ENCODE data around the gene EPHB2. TPM values are rescaled to one million over a fixed set of nuclear protein-coding genes. Genes with fewer than 3 reads are reported as not detected.

Gene EPHB2
- total RNA-seq, 4 donors from 2014 or later = 0.32 to 4.0 (median 1.7) TPM

DNA sequence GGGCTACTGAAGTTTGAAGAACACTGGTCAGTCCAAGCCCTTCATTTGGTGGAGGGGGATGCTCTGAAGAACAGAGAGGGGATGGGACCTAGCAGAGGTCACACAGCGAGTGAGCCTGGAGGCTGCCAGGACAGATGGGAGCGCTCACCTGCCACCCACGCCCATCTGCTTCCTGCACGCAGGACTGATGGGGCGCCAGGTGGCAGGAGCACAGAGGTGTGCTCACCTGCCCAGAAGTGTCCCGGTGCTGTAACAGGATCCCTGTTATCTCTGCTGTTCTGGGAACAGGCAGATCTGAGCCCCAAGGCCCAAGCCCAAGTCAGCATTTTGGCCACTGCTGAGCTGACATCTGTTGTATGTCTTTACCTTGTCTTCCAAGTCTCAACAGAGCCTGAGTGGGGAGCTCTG lies 40.5 kb downstream of the EPHB2 start:
- 55% methylated on average over 5 of the region's 6 CpGs for WGBS
- DNase-seq (ENCODE audit: low spot score in 2 of 2) = no peak
- Histone ChIP-seq H3K27ac (peak overlapping the region; percentile 65), H3K36me3 (no peaks in the 10 kb centered on the region), H3K4me3 (no peak overlapping the region), H3K4me1 (peaks cover 27% of the 10 kb centered on the region), H3K27me3 (no peaks in the 10 kb centered on the region), H3K9me3 (no peaks in the 10 kb centered on the region)
- TF ChIP-seq EP300 (IDR thresholded peaks at IDR 0.05) (no peak), POLR2AphosphoS5 (IDR thresholded peaks at IDR 0.05) (no peak), CTCF (IDR thresholded peaks at IDR 0.05) (no peak), POLR2A (IDR thresholded peaks at IDR 0.05) (no peak)

GRCh38 chr1:22752339-22752738 lies 41.7 kb downstream of the EPHB2 start:
- no peaks in the 10 kb centered on the region for H3K9me3 ChIP-seq
- H3K27ac ChIP-seq = no peak overlapping the region
- H3K4me1 ChIP-seq = peaks cover 27% of the 10 kb centered on the region
- no peaks in the 10 kb centered on the region for H3K27me3 ChIP-seq
- no peaks in the 10 kb centered on the region for H3K36me3 ChIP-seq
- no peak for DNase-seq (ENCODE audit: low spot score in 2 of 2)
- TF ChIP-seq CTCF (IDR thresholded peaks at IDR 0.05) (no peak), POLR2A (IDR thresholded peaks at IDR 0.05) (no peak), POLR2AphosphoS5 (IDR thresholded peaks at IDR 0.05) (no peak), EP300 (IDR thresholded peaks at IDR 0.05) (no peak)
- H3K4me3 ChIP-seq = no peak overlapping the region
- 97% methylated on average over 1 of the region's 1 CpG for WGBS

DNA sequence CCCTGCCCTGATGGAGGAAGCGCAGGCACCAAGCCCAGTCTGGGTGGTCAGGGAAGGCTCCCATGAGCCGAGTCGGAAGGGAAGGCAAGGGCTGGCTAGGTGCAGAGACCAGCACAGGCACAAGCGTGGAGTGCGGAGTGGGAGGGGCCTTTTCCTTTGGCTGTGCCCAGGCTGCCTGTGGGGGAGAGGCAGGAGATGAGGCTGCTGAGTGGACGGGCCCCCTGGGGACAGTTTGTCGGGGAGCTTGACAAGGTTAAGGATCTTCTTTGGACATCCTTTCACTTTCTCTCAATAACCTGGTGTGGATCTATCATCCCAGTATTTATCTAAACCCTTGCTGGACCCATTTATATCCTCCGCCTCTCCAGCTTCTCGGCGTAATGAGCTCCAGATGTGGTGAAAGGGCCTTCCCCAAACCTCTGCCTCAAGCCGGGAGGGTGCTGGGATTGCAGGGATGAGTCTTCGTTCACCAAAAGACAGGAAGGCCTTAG lies 42.9 kb downstream of the EPHB2 start:
- DNase-seq (ENCODE audit: low spot score in 2 of 2) = no peak
- Histone ChIP-seq H3K27me3 (no peaks in the 10 kb centered on the region), H3K4me1 (peaks cover 27% of the 10 kb centered on the region), H3K9me3 (no peaks in the 10 kb centered on the region), H3K4me3 (no peak overlapping the region), H3K27ac (no peak overlapping the region), H3K36me3 (no peaks in the 10 kb centered on the region)
- TF ChIP-seq CTCF (IDR thresholded peaks at IDR 0.05) (no peak), POLR2AphosphoS5 (IDR thresholded peaks at IDR 0.05) (no peak), EP300 (IDR thresholded peaks at IDR 0.05) (no peak), POLR2A (IDR thresholded peaks at IDR 0.05) (no peak)
- 67% methylated on average over 9 of the region's 12 CpGs for WGBS

DNA sequence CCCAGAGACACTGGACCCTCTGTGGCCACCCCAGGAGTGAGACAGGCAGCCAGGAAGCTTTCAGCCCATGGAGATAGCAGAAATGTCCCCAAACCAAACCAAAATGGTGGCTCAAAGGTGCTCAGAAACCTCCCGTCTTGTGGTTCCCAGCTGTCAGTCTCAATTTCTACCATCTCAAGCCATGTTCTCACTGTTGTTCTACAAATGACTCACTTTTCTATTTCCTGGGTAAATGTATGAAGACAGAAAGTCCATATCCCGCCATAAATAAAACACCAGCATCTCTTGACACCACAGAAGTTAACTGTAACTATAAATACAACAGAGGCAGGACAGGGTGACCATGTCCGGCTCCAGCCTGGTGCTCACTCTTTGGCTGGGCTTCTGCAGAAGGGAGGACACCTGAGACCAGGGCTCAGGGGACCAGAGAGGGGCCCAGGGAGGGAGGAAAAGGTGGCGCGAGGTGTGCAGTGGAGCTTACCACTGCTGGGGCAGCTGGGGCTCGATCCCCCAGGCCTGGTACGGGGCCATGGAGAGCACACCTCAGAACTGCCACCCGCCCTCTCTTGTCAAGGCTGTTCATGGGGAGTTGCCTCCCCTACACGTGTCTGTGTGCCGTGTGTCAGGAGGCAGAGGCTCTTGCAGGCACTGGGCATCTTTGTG lies 43.6 kb downstream of the EPHB2 start:
- WGBS = 84% methylated on average over 10 of the region's 10 CpGs
- peaks cover 27% of the 10 kb centered on the region for H3K4me1 ChIP-seq
- H3K4me3 ChIP-seq = no peak overlapping the region
- no peaks in the 10 kb centered on the region for H3K27me3 ChIP-seq
- TF ChIP-seq POLR2AphosphoS5 (IDR thresholded peaks at IDR 0.05) = no peak
- TF ChIP-seq CTCF (IDR thresholded peaks at IDR 0.05) = no peak
- no peak for DNase-seq (ENCODE audit: low spot score in 2 of 2)
- no peak overlapping the region for H3K27ac ChIP-seq
- H3K36me3 ChIP-seq = no peaks in the 10 kb centered on the region
- no peaks in the 10 kb centered on the region for H3K9me3 ChIP-seq

- no peak for TF ChIP-seq EP300 (IDR thresholded peaks at IDR 0.05)
- no peak for TF ChIP-seq POLR2AphosphoS5 (IDR thresholded peaks at IDR 0.05)
- no peak for TF ChIP-seq POLR2A (IDR thresholded peaks at IDR 0.05)
- TF ChIP-seq CTCF (IDR thresholded peaks at IDR 0.05) = no peak
- Histone ChIP-seq H3K36me3 (no peaks in the 10 kb centered on the region), H3K27ac (no peak overlapping the region), H3K4me3 (no peak overlapping the region), H3K9me3 (no peaks in the 10 kb centered on the region), H3K4me1 (peaks cover 23% of the 10 kb centered on the region), H3K27me3 (no peaks in the 10 kb centered on the region)
- 65% methylated on average over 7 of the region's 7 CpGs for whole genome bisulfite sequencing
- no peak for DNase-seq (ENCODE audit: low spot score in 2 of 2)
Measured at GRCh38 chr1:22754824-22755223, 44.2 kb downstream of the EPHB2 start.

Data from suprapubic skin (tissue), 4 donors.